Stimulated activated memory B cell treated with anti-CD40 and anti-IgM and Interleukin-4, amounts not matched to agents 10 μg/mL and 1 μg/mL and 100 μg/mL, for 72 hours (primary cell): ENCODE data around the gene PADI1.

Experiments used
- ATAC-seq: fragments of 150-1000 bp; cut with Tn5 transposase; 2 replicates; pipeline ENCODE4 v1.10.0; 2021
- H3K27ac Mint-ChIP-seq: one replicate; pipeline ENCODE4 v1.8.0; 2022; ENCODE audit warnings: mild to moderate bottlenecking, mixed read lengths
- H3K27me3 Mint-ChIP-seq: one replicate; pipeline ENCODE4 v1.8.0; 2022; ENCODE audit warnings: mixed read lengths
- H3K36me3 Mint-ChIP-seq: one replicate; pipeline ENCODE4 v1.8.0; 2022; ENCODE audit warnings: mixed read lengths
- H3K4me1 Mint-ChIP-seq: one replicate; pipeline ENCODE4 v1.8.0; 2022; ENCODE audit warnings: mixed read lengths
- H3K4me3 Mint-ChIP-seq: one replicate; pipeline ENCODE4 v1.8.0; 2022; ENCODE audit warnings: mild to moderate bottlenecking, moderate library complexity, mixed read lengths
- H3K9me3 Mint-ChIP-seq: one replicate; pipeline ENCODE4 v1.8.0; 2022; ENCODE audit warnings: mixed read lengths

Gene PADI1, protein sequence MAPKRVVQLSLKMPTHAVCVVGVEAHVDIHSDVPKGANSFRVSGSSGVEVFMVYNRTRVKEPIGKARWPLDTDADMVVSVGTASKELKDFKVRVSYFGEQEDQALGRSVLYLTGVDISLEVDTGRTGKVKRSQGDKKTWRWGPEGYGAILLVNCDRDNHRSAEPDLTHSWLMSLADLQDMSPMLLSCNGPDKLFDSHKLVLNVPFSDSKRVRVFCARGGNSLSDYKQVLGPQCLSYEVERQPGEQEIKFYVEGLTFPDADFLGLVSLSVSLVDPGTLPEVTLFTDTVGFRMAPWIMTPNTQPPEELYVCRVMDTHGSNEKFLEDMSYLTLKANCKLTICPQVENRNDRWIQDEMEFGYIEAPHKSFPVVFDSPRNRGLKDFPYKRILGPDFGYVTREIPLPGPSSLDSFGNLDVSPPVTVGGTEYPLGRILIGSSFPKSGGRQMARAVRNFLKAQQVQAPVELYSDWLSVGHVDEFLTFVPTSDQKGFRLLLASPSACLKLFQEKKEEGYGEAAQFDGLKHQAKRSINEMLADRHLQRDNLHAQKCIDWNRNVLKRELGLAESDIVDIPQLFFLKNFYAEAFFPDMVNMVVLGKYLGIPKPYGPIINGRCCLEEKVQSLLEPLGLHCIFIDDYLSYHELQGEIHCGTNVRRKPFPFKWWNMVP

DNA sequence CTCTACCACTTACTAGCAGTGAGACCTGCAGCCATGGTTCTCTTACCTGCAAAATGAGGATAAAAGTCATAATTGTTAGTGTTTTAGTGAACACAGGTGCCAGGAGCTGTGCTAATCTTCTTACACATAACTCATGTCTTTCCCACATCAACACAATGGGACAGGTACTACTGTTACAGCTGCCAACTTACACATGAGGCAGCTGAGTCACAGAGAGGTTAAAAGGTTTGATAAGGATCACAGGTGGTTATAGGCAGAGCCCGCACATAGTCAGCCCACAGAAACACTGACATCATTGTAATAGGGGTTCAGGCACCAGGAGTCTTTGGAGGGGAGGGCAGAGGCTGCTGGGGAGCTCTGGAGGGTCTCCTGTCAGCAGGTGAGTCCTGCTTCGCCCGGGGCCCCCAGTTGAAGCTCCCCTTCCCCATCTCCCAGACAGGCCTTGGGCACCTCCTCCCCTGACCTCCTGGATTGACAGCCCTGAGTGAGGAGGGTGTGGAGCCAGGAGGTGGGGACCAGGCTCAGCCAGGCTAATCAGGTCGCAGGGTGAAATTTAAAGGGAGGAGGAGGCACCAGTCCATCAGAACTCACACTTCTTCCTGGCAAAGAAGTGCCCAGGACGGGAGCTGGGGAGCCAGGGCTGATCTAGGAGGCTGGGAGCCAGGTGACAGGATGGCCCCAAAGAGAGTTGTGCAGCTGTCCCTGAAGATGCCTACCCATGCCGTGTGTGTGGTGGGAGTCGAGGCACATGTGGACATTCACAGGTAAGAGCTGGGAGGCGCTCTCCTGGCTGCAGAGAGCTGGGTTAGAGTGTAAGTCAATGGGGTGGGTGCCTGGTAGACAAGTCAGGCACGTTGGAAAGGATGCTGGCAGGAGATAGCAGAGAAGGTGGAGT lies at the start of gene PADI1:
PADI1 (plus strand) TSS at position 583 of the 895 bp plus-strand sequence; CDS start at position 673, 90 bp downstream.
- Mint-ChIP-seq H3K27ac (peak within 1 kb of the TSS; percentile 23), H3K36me3 (no peaks in the 10 kb centered on the region), H3K4me1 (peaks cover 51% of the 10 kb centered on the region), H3K4me3 (no peak within 1 kb of the TSS), H3K27me3 (peaks cover 13% of the 10 kb centered on the region), H3K9me3 (no peaks in the 10 kb centered on the region)
- no peak for ATAC-seq

DNA sequence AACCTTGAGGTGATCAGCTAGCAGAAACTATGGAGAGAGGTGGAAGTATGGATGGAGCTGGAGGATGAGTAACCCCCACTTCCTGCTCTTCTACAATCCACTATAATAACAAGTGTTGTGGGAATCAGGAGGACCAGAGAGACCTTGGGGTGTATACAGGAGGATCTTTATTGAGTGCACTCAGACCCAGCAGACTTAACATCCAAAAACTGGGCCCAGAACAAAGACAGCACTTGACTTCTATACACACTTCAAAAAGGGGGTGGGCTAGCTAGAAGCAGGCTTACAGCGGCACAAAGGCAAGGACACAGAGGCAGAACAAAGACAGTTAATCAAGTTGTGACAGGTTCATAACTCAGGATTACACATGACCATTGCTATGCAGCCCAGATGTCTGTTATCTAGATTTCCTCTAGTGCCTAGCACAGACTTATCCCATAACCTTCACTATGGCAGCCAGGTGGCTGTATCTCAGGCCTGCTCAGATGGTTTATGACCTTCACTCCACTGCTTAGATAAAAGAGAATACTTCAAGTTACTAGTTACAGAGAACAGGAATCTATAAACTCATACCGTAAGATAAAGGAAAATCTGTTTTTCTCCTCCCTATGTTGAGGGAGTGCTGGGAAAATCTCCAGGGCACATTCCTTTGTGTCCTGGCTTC lies 49.5 kb upstream of the PADI1 start:
- ATAC-seq, result no peak
- H3K4me3 Mint-ChIP-seq, result no peak overlapping the region

DNA sequence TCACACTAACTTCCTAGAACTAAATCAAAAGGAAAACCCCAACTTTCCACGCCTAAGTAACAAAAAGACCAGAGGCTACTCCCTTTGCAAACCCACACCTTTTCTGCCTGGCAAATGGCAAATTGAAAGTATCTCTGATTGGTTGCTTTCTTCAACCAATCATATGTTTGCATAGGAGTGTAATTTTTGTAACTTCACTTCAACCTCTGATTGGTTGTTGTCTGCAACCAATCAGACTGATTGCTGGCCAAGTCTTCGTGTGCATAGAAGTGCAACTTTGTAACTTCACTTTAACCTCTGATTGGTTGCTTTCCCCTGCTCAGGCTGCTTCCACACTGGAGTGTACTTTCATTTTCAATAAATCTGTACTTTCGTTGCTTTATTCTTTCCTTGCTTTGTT lies 48.8 kb upstream of the PADI1 start:
- Mint-ChIP-seq H3K4me3 (no peak overlapping the region), H3K9me3 (peaks cover 31% of the 10 kb centered on the region), H3K36me3 (peaks cover 26% of the 10 kb centered on the region), H3K4me1 (no peaks in the 10 kb centered on the region), H3K27ac (no peak overlapping the region), H3K27me3 (peaks cover 30% of the 10 kb centered on the region)
- ATAC-seq, result no peak

More for the DNA sequence above, 49.5 kb upstream of the PADI1 start:
- Mint-ChIP-seq H3K9me3 (peaks cover 31% of the 10 kb centered on the region), H3K27me3 (peaks cover 33% of the 10 kb centered on the region), H3K4me1 (no peaks in the 10 kb centered on the region), H3K36me3 (peaks cover 26% of the 10 kb centered on the region), H3K27ac (no peak overlapping the region)

DNA sequence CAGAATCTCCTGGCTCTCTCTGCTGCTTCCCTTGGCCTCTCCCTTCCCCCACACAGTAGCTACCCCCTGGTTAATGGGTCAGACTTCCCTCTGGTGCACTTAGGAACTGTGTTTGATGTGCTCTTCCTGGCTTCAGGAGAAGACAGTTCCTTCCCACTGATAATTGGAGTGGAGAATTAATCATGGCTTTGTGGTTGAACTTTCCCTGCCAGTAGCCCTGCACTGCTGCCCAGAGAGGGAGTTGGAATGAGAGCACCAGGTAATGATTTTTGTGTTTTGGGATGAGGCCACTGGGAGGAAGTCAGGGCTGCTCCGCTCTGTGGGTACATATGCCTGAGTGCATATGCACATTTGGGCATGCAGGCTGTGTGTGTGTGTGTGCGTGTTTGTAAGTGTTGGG lies 46.0 kb upstream of the PADI1 start:
- H3K4me3 Mint-ChIP-seq, result no peak overlapping the region
- no peak overlapping the region for H3K27ac Mint-ChIP-seq
- H3K36me3 Mint-ChIP-seq, result peaks cover 15% of the 10 kb centered on the region
- no peaks in the 10 kb centered on the region for H3K4me1 Mint-ChIP-seq
- ATAC-seq, result no peak
- peaks cover 19% of the 10 kb centered on the region for H3K9me3 Mint-ChIP-seq
- H3K27me3 Mint-ChIP-seq, result peaks cover 9% of the 10 kb centered on the region

DNA sequence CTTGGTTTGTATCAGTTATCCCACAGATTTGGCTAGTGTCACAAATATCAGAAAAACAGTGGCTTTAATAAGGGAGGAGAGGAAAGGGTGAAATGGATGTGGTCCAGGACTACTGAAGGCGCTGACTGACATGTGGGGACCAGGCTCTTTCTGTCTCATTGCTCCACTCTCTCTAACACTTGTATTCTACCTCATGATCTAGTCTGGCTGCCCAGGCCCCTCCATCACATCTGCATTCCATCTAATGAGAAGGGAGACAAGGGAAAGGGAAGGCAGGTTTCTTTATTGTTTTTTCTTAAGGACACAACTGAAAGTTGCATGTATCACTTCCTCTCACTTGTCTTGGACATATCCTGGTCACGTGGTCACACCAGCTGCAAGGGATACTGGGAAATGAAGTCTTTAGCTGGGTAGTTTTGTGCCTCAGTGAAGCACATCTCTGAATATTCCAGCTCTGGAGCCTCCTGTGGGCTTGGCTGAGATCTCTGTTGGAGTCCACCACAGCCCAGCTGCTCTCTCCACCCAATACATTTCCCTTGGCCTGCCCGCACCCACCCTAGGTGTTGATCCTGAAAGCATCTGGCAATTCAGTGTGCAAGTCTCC lies 43.7 kb upstream of the PADI1 start:
- Mint-ChIP-seq H3K36me3 (peaks cover 6% of the 10 kb centered on the region), H3K4me3 (no peak overlapping the region), H3K27ac (peak overlapping the region; percentile 10), H3K9me3 (peaks cover 9% of the 10 kb centered on the region), H3K27me3 (peaks cover 10% of the 10 kb centered on the region), H3K4me1 (no peaks in the 10 kb centered on the region)
- ATAC-seq, result no peak

DNA sequence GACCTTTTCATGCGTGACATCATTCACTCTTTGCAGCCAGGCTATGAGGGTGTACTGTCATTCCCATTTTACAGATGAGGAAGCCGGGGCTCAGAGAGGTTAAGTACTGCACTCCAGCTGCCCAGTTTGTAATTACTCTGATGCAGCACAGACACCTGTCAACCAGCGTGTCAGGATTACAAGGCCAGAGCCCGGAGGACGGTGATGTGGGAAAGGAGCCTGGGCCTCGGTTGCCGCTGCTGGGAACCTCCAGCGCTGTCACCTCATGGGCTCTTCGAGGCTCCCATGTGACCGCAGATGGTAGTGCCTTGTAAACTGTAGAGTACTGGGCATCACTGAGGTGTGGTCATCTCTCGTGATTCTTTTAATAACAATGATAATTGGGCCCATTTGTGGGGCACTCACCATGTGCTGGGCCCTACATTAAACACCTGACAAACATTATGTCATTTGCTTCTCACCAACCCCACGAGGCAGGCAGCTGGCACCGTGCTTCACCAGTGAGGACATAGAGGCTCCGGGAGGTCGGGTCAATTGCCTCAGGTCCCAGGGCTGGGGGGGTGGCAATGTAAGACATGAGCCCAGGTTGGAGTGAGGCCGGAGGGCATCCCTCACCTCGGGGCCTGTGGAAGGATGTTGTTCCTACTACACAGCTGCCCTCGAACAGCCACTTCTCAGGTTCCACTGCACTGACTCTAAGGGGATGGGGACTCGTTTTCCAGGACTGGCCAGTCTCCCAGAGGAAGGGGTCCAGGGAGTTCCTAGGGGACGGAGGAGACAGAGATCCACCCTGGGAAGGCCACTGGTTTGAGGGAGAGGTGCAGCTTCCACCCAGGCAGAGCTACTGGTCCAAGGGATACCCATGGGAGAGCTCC lies 42.8 kb upstream of the PADI1 start:
- H3K36me3 Mint-ChIP-seq, result no peaks in the 10 kb centered on the region
- no peaks in the 10 kb centered on the region for H3K4me1 Mint-ChIP-seq
- ATAC-seq, result no peak
- no peak overlapping the region for H3K27ac Mint-ChIP-seq
- no peak overlapping the region for H3K4me3 Mint-ChIP-seq
- H3K9me3 Mint-ChIP-seq, result peaks cover 4% of the 10 kb centered on the region
- peaks cover 18% of the 10 kb centered on the region for H3K27me3 Mint-ChIP-seq

DNA sequence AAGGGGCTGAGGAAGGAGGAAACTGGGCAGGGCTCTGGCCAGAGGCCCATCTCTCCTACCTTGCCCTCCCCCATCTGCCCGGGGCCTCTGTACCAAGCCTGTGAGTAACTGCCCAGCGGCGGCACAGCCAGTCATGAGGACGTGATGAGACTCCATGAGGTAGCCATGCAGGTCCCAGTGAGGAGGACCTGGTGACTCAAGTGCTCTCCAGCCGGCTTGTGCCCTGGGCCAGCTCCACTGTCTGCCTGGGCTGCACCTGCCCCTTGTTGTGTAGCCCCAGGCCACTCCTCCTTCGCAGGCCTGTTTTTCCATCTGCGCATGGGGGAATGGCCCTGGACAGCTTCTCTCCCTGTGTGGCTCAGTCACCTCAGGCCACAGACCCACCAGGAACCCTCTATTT lies 42.0 kb upstream of the PADI1 start:
- H3K27ac Mint-ChIP-seq, result no peak overlapping the region
- H3K27me3 Mint-ChIP-seq, result peaks cover 25% of the 10 kb centered on the region
- H3K4me1 Mint-ChIP-seq, result no peaks in the 10 kb centered on the region
- H3K36me3 Mint-ChIP-seq, result no peaks in the 10 kb centered on the region
- H3K9me3 Mint-ChIP-seq, result peaks cover 4% of the 10 kb centered on the region
- no peak for ATAC-seq
- no peak overlapping the region for H3K4me3 Mint-ChIP-seq

DNA sequence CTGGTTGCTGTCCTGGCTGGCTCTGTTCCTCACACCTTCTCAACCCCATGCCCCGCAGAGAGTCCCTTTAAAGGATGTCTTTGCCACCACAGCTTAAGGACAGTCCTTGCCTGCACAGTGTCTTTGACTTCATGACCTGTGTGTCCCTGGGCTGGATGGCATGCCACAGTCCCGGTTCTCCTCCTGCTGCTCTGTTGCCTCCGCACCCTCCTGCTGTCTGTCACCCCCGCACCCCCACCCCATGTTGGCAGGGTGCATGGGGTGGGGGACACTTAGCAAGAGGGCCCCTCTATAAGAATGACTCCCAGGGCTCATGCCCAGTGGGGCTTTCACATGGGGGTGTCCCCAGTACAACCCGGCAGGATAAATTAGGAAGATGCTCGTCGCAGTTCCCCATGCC lies 41.6 kb upstream of the PADI1 start:
- Mint-ChIP-seq H3K4me3 (no peak overlapping the region), H3K27ac (no peak overlapping the region), H3K36me3 (no peaks in the 10 kb centered on the region), H3K27me3 (peaks cover 25% of the 10 kb centered on the region), H3K4me1 (no peaks in the 10 kb centered on the region), H3K9me3 (peaks cover 4% of the 10 kb centered on the region)
- peak; percentile 10 for ATAC-seq

DNA sequence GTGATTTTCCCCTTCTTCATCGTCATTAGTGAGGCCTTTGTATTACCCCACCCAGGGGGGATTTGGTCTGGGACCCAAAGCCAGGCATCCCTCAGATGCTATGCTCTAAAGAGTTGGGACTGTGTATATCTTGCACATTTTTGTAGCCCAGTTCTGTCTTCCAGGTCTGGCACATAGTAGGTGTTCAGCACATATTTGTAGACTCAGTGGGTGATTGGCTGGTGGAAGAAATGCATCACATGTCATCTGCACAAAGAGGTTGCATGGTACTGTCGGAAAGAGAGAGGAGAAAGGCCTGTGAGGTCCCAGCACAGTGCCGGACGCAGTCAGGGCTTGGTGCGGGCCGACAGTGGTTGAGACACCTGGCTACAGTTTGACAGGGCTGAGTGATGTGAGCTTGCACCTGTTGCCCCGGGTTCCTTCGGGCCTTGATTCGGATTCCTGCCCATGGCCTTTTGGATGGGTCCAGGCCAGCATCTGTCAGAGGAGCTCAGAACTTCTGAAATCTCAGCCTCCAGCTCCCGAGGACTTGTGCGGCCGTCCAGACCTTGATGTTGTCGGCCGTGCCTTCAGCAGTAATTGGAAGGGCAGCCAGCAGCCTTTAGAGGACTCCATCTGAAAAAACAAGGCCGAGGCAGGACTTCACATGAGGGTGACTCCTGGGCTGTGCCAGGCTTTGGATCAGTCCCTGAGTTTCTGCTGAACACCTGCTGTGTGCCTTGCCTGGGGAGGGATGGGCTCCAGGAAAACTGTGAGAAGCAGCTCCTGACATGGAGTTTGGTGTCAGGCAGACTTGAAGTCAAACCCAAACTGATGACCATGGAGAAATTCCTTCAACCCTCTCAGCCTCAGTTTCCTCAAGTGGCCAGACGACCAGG lies 40.9 kb upstream of the PADI1 start:
- Mint-ChIP-seq H3K4me3 (no peak overlapping the region), H3K4me1 (no peaks in the 10 kb centered on the region), H3K36me3 (no peaks in the 10 kb centered on the region)

DNA sequence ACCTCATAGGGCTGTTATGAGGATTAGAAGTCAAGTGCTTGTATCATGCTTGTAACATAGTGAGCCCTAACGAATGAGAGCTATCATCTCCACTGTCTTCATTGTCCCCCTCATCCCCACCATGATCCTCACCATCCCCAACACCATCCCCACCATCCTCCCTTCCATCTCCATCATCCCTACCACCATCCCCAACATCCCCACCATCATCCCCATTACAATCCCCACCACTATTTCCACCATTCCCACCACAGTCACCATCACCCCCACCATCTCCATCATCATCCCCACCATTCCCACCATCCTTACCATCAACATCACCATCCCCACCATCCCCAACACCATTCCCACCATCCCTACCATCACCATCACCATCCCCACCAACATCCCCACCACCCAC lies 39.1 kb upstream of the PADI1 start:
- no peaks in the 10 kb centered on the region for H3K4me1 Mint-ChIP-seq
- ATAC-seq, result no peak
- no peaks in the 10 kb centered on the region for H3K36me3 Mint-ChIP-seq
- peaks cover 4% of the 10 kb centered on the region for H3K9me3 Mint-ChIP-seq
- H3K4me3 Mint-ChIP-seq, result no peak overlapping the region
- H3K27me3 Mint-ChIP-seq, result peaks cover 25% of the 10 kb centered on the region
- no peak overlapping the region for H3K27ac Mint-ChIP-seq

More for the DNA sequence above, 40.9 kb upstream of the PADI1 start:
- Mint-ChIP-seq H3K9me3 (peaks cover 4% of the 10 kb centered on the region), H3K27ac (no peak overlapping the region), H3K27me3 (peaks cover 25% of the 10 kb centered on the region)
- no peak for ATAC-seq

DNA sequence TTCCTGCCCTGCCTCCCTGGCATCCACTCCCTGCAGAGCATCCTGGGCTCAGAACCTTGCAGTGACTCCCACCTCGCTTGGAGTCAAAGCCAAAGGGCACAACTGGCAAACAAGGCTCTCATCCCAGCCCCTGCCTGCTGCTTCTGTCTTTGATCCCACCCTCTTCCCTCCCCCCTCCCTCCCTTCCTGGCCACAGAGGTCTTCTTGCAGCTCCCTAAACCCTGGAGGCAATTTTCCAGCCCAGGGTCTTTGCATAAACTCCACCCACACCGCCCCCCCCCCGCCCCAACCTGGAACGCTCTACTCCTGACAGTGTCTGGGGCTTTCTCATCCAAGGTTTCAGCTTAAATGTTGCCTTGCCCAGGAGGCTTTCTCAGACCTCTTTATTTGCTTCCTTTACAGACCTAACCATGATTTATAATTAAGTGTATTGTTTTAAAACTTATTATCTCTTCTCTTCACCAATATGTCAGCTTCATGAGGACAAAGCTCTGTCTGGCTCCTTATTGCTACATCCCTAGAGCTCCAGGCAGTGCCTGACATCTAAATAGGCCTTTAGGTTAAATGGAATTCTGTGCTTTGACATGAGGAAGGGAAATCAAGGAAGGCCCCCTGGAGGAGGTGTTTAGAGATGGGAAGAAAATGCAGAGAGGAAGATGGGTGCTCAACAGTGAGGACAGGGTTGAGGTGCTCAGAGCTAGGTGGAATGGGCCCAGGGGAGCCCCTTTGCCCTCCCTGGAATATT lies 37.7 kb upstream of the PADI1 start:
- H3K4me3 Mint-ChIP-seq, result no peak overlapping the region
- H3K27ac Mint-ChIP-seq, result no peak overlapping the region
- H3K27me3 Mint-ChIP-seq, result peaks cover 25% of the 10 kb centered on the region
- H3K36me3 Mint-ChIP-seq, result no peaks in the 10 kb centered on the region
- H3K4me1 Mint-ChIP-seq, result no peaks in the 10 kb centered on the region
- ATAC-seq, result no peak
- H3K9me3 Mint-ChIP-seq, result peaks cover 4% of the 10 kb centered on the region

DNA sequence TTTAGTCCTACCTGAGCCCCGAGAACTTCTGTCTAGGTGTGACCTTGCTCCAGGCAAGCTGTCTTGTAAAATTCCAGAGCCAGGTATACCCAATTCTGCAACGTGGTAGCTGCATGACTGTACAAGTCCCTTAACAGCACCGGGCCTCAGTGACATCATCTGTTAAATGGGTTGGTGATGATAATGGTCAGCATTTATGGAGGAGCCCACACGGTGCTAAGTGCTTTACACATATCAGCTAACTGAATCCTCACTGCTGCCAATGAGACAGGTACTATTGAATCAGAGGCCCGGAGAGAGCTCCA lies 37.2 kb upstream of the PADI1 start:
- Mint-ChIP-seq H3K27me3 (peaks cover 27% of the 10 kb centered on the region), H3K36me3 (no peaks in the 10 kb centered on the region), H3K4me3 (no peak overlapping the region), H3K4me1 (no peaks in the 10 kb centered on the region), H3K27ac (no peak overlapping the region), H3K9me3 (peaks cover 4% of the 10 kb centered on the region)
- no peak for ATAC-seq
